HG02642 (cell line): ENCODE measurements around the gene HIRA.

ENCODE experiments used
- ATAC-seq: cut with Tn5 transposase; IDR thresholded peaks from one replicate; pipeline ENCODE4 v1.9.1; 2021; ENCODE audit warnings: mild to moderate bottlenecking; ENCODE audit not compliant: unreplicated experiment, poor library complexity

HIRA gene

GRCh38 chr22:19291218-19291579, 140.3 kb downstream of the HIRA start:
- ATAC-seq = peak; percentile 37

- ATAC-seq = peak; percentile 4
Observed at GRCh38 chr22:19290400-19291217, 140.9 kb downstream of the HIRA start.

GRCh38 chr22:19289475-19290161, 141.9 kb downstream of the HIRA start:
- no peak for ATAC-seq

GRCh38 chr22:19287889-19288288, 143.6 kb downstream of the HIRA start:
- ATAC-seq = no peak

DNA sequence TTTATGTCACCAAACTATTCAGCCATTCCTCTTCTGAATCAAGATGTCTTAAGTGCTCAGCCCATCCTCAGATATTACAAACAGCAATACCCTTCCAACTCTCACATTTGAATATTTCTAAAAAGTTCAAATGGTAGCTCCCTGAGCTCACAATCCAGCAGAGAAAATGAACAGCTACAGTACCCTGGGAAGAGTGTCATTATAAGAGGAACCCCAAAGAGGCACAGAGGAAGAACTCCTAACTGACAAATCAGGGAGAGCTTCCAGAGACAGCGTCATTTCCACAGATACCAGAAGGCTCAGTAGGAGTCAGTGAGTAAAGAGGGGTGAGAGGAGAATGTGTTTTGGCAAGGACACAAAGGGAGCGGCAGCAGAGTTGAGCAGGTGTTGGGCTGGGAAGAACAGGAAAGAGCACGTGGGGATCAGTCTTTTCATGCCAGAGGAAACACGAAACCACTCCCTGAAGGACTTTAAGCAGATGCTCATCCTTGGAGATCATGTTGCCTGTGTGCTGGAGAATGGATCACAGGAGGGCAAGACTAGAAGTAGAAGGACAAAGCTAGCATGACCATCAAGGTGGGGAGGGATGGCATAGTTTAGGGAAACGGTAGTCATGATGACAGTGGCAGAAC, 144.3 kb downstream of the HIRA start:
- no peak for ATAC-seq

GRCh38 chr22:19285831-19286230, 145.7 kb downstream of the HIRA start:
- no peak for ATAC-seq
